ENCODE results near the gene MYBPC3.

Gene MYBPC3

GRCh38 chr11:47314992-47315391 is 37.5 kb downstream of the MYBPC3 start:
- no peak for DNase-seq

- DNase-seq: no peak
Observed at GRCh38 chr11:47308050-47308823, 44.3 kb downstream of the MYBPC3 start.

GRCh38 chr11:47306484-47306844 is 46.0 kb downstream of the MYBPC3 start:
- DNase-seq: no peak

DNA sequence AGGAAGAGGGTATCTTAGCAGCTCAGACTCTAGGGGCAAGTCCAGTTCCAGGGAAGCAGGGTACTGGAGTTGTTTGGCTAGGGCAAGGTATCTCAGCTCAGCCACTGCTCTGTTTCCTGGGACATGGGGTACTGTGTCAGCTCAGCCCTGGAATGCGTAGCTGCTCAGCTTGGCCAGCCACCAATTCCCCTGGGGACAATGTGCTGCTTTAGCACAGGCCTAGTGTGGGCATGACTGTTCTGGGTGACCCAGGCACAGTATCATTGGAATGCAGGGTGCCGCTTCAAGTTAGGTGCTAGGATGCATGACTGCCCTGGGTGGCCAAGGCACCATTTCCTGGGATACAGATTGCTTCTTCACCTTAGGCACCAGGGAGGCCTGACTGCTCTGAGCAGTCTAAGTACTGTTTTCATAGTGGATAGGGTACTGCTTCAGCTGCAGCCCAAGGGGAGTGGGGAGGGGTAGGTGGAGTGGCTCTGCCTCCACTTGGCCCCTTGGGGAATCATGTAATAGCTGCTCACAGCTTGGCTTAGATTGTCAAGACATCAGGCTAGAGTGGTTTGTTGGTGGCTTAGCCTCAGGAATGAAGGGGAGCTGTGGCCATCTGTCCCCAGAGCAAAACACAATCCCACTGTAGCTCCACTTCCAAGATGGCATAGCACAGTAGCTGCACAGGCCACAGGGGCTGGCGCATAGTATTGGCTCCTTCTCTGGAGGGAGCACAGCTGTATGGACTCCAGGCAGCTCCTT is 46.6 kb downstream of the MYBPC3 start:
- DNase-seq: no peak

DNA sequence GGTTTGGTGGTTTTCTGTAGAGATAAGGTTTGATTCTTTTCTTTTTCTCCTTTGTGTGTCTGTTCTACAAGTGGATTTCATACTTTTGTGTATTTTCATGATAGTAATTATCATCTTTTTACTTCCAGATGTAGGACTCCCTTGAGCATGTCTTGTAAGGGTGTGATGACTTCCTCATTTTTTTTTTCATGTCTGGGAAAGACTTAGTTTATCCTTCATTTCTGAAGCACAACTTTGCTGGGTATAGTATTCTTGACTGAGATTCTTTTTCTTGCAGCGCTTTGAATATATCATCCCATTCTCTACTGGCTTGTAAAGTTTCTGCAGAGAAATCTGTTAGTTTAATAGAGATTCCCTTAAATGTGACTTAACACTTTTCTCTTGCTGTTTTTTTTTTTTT is 49.6 kb downstream of the MYBPC3 start:
- DNase-seq: no peak

- DNase-seq: no peak
Observed at GRCh38 chr11:47299078-47299477, 53.4 kb downstream of the MYBPC3 start.

- DNase-seq: no peak
Observed at GRCh38 chr11:47296045-47296444, 56.5 kb downstream of the MYBPC3 start.

GRCh38 chr11:47295385-47295784 is 57.1 kb downstream of the MYBPC3 start:
- DNase-seq: no peak

GRCh38 chr11:47289856-47290255 is 62.6 kb downstream of the MYBPC3 start:
- no peak for DNase-seq

DNA sequence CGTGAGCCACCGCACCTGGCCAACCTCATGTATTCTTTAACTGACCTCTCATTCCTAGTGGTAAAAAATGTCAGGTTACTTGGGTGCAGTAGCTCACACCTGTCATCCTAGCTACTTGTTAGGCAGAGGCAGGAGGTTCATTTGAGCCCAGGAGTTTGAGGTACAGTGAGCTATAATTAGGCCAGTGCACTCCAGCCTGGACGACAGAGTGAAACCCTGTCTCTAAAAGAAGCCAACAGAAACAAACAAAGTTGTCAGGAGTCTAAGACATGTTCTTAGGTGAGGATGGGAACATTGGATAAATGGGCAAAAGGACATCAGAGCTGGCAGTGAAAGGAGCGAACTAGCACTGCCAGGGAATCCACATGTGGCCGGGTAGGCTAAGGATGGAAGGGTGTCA is 64.4 kb downstream of the MYBPC3 start:
- DNase-seq: no peak

GRCh38 chr11:47285969-47286770 is 66.3 kb downstream of the MYBPC3 start:
- DNase-seq: no peak

DNA sequence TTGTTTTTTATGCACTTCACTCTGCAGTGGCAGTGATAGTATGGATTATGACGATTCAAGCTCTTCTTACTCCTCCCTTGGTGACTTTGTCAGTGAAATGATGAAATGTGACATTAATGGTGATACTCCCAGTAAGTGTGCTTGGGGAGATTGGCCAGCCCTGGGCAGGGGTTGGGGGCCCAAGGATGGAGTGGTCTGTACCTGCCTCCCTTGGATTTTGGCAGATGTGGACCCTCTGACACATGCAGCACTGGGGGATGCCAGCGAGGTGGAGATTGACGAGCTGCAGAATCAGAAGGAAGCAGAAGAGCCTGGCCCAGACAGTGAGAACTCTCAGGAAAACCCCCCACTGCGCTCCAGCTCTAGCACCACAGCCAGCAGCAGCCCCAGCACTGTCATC is 68.4 kb downstream of the MYBPC3 start:
- no peak for DNase-seq

DNA sequence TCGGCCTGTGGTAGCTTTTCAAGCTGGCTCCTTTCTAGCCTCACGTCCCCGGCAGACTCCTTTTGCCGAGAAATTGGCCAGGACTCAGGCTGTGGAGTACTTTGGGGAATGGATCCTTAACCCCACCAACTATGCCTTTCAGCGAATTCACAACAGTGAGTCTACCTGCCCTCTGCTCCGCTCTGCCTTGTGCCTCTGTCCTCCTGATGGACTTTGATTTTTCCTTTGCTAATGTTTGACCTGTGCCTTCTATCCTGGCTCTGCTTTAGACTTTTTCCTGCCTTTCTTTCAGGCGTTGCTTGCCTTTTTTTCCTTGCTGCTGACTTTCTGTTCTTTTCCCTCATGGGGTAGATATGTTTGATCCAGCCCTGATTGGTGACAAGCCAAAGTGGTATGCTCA is 70.0 kb downstream of the MYBPC3 start:
- DNase-seq: no peak
